Endothelial cell of umbilical vein (primary cell): ENCODE data around the gene PPARD. TPM values are rescaled to one million over a fixed set of nuclear protein-coding genes. Genes with fewer than 3 reads are reported as not detected.

ENCODE experiments used
- BruUV-seq: library from RNA; stranded (reverse); fragments of 400-500 nt; replicated peaks from 2 replicates; lab custom pipeline; 2021; lab: Mats Ljungman, UMichigan
- CTCF ChIA-PET: fragments of 300-600, 350-600 bp; sonication (Branson Sonifier 250); formaldehyde crosslinking; loops from one replicate; lab custom pipeline; 2021; ENCODE audit warnings: antibody characterized with exemption, inconsistent platforms; lab: Charles Lee
- POLR2A ChIA-PET: fragments of 300-600, 350-600 bp; sonication (Branson Sonifier 250); formaldehyde crosslinking; loops from one replicate; lab custom pipeline; 2021; ENCODE audit warnings: antibody characterized with exemption, inconsistent platforms; lab: Charles Lee
- DNase-seq: peaks from one replicate; pipeline ENCODE4 v3.0.0-alpha.2; 2011; ENCODE audit warnings: low read depth, low spot score
- FAIRE-seq: peaks from 2 replicates; lab custom pipeline; 2011; peaks lifted over from hg19 to GRCh38; lab: Jason Lieb, UNC
- H2AFZ ChIP-seq: 2 replicates; pipeline ENCODE4 v1.6.0; 2012; ENCODE audit warnings: low read depth, low read length, control low read depth, inconsistent platforms
- H3K27ac ChIP-seq: 2 replicates; pipeline ENCODE4 v1.5.1; 2011; ENCODE audit warnings: low read depth, mild to moderate bottlenecking, control low read depth, low read length, moderate library complexity; ENCODE audit not compliant: insufficient read depth
- H3K27me3 ChIP-seq, 2 experiments: 2 replicates each; pipeline versions ENCODE4 v1.6.0 to v1.6.1; 2011; ENCODE audit warnings: low read length in 2 of 2, mixed read lengths in 1 of 2; ENCODE audit not compliant: control insufficient read depth in 2 of 2, insufficient read depth in 2 of 2
- H3K36me3 ChIP-seq, 2 experiments: 2 replicates in 1 of 2; 3 replicates in 1 of 2; pipeline ENCODE4 v1.5.1; 2011; ENCODE audit warnings: low read length in 2 of 2, mild to moderate bottlenecking in 1 of 2, moderate library complexity in 1 of 2; ENCODE audit not compliant: control insufficient read depth in 2 of 2, insufficient read depth in 2 of 2; ENCODE audit errors: extremely low read depth in 1 of 2
- H3K4me1 ChIP-seq: 3 replicates; pipeline ENCODE4 v1.5.1; 2011; ENCODE audit warnings: mild to moderate bottlenecking, low read length; ENCODE audit not compliant: control insufficient read depth, insufficient read depth; ENCODE audit errors: extremely low read depth
- H3K4me2 ChIP-seq: 2 replicates; pipeline ENCODE4 v1.6.1; 2011; ENCODE audit warnings: low read length, control low read depth, mixed read lengths; ENCODE audit not compliant: insufficient read depth
- H3K4me3 ChIP-seq, 3 experiments: fragments of 200-600 bp in 1 of 3; sonication (generic), shearing (Covaris generic) in 1 of 3; replicated peaks in 1 of 3; 2 replicates each; pipeline ENCODE4 v1.5.1; 2011 to 2016; ENCODE audit warnings: control low read depth in 3 of 3, low read length in 3 of 3, mild to moderate bottlenecking in 2 of 3, inconsistent platforms in 1 of 3, low read depth in 1 of 3, moderate library complexity in 1 of 3; ENCODE audit not compliant: insufficient read depth in 1 of 3
- H3K79me2 ChIP-seq: 2 replicates; pipeline ENCODE4 v1.6.0; 2012; ENCODE audit warnings: low read length, inconsistent platforms; ENCODE audit not compliant: control insufficient read depth, insufficient read depth
- H3K9ac ChIP-seq: replicated peaks from 2 replicates; pipeline ENCODE3; 2011; ENCODE audit warnings: low read length, control low read depth; ENCODE audit not compliant: insufficient read depth; ENCODE audit errors: extremely low read depth
- H3K9me1 ChIP-seq: replicated peaks from 3 replicates; pipeline ENCODE4 v1.6.0; 2011; ENCODE audit warnings: mild to moderate bottlenecking, low read length; ENCODE audit not compliant: control insufficient read depth, insufficient read depth; ENCODE audit errors: extremely low read depth
- H3K9me3 ChIP-seq: replicated peaks from 2 replicates; pipeline ENCODE4 v1.5.1; 2012; ENCODE audit warnings: low read length, inconsistent platforms; ENCODE audit not compliant: control insufficient read depth, insufficient read depth
- H4K20me1 ChIP-seq: replicated peaks from 2 replicates; pipeline ENCODE3; 2011; ENCODE audit warnings: mild to moderate bottlenecking, low read length; ENCODE audit not compliant: control insufficient read depth, insufficient read depth; ENCODE audit errors: extremely low read depth
- EZH2 ChIP-seq: IDR thresholded peaks from 2 replicates; pipeline ENCODE4 v1.6.1; 2012; ENCODE audit warnings: borderline replicate concordance, low read depth, mild to moderate bottlenecking, moderate library complexity, low read length, inconsistent platforms; ENCODE audit not compliant: severe bottlenecking
- POLR2AphosphoS5 ChIP-seq: IDR thresholded peaks from 2 replicates; pipeline ENCODE4 v1.6.1; 2012; ENCODE audit warnings: low read depth, mild to moderate bottlenecking, control low read depth, low read length, moderate library complexity; ENCODE audit not compliant: insufficient read depth
- dilution Hi-C: fragments of 300-500 bp; cut with MboI; formaldehyde crosslinking; loops from one replicate; pipeline ENCODE4 v1.15.0; 2019; ENCODE audit warnings: low sequenced_read_pairs; ENCODE audit not compliant: extremely low pct_ligation_motif_present
- intact Hi-C: fragments of 100-400 bp; cut with micrococcal nuclease; formaldehyde crosslinking; loops from one replicate; pipeline ENCODE4 v1.10.0; 2022
- polyA plus RNA-seq, 4 experiments: library from polyadenylated mRNA; depleted of rRNA in 3 of 4; stranded (reverse) in 3 of 4; unstranded in 1 of 4; fragments of >200 nt; gene quantifications; 2 replicates each; pipeline versions ENCODE4 v1.2.1 to v1.2.3, GENCODE V29; 2011 to 2012; ENCODE audit warnings: missing spikeins in 1 of 4
- total RNA-seq: library from RNA; stranded (reverse); gene quantifications from 2 replicates; pipeline ENCODE4 v1.2.3, GENCODE V29; 2021
- TF ChIP-seq, protein P1 (sequence below), 2 donors: IDR thresholded peaks; 1 replicate in 1 of 2; 2 replicates in 1 of 2; pipeline ENCODE4 v1.5.1; 2011; ENCODE audit warnings: low read length in 2 of 2, mild to moderate bottlenecking in 2 of 2, moderate library complexity in 2 of 2, control low read depth in 1 of 2, inconsistent platforms in 1 of 2, low read depth in 1 of 2; ENCODE audit not compliant: insufficient read depth in 1 of 2; ENCODE audit errors: extremely low read depth in 1 of 2

PPARD gene
- total and polyA plus RNA-seq, 2 donors (not counting 3 experiments of a cell fraction or from before 2014, with no cell fraction given), result 23.4 to 29.2 TPM

DNA sequence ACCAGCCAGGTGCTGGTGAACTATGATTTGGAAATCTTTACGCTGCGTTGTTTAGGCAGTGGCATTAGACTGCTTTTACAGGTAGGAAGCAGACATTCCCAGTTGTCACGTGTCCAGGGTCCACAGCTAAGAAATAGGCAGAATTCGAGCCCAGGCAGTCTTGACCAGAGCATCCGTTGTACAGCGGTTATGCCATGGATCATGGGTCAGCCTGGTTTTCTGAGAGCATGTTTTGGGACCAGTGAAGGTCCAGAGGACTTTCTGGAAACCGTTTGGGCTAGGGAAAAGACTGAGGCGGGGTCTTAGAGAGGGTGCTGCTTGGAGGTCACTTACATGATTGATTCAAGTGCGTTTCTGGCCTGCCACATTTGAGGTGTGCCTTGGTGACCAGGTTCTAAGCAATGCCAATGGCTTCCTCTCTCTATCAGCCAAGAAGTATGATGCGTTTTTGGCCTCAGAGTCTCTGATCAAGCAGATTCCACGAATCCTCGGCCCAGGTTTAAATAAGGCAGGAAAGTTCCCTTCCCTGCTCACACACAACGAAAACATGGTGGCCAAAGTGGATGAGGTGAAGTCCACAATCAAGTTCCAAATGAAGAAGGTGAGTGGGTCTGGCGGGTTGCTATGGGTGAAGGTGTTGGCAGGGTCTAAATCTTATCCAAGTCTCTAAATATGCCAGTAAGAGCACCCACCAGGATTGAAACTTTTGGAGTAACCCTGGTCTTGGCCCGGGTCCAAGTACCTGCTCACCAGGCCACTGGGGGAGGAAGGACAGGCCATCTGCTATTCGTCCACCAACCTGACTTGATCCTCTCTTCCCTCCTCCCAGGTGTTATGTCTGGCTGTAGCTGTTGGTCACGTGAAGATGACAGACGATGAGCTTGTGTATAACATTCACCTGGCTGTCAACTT lies 127.6 kb downstream of the PPARD start:
- Histone ChIP-seq H3K4me2 (peak overlapping the region; percentile 96), H3K4me3 (peak overlapping the region; percentile 69 to 95 (median 92)), H3K4me1 (peaks cover 26% of the 10 kb centered on the region), H3K79me2 (peaks cover 33% of the 10 kb centered on the region), H4K20me1 (peaks cover 12% of the 10 kb centered on the region), H3K27ac (peak overlapping the region; percentile 76), H3K9me3 (no peaks in the 10 kb centered on the region), H3K36me3 (peaks cover 10 to 13% of the 10 kb centered on the region in 2 experiments), H3K27me3 (no peaks in the 10 kb centered on the region), H2AFZ (no peak overlapping the region), H3K9ac (peak overlapping the region; percentile 94), H3K9me1 (no peaks in the 10 kb centered on the region)
- intact Hi-C loops (loop anchor here (2.0 kb wide), 1 partner anchor 23 kb away; no protein-coding TSS in a partner anchor), dilution Hi-C loops (no loop called here)
- DNase-seq (peak; percentile 22), FAIRE-seq (peak; percentile 43)
- BruUV-seq, result no TSS peak
- ChIA-PET CTCF (interaction anchor here (1.2 to 2.8 kb wide), 2 partner anchors 11 to 128 kb away, joined by 3 to 26 read pairs; partner anchors contain the start of gene PPARD), POLR2A (no interaction called here)
- no peak for TF ChIP-seq EZH2
- TF ChIP-seq, protein P1, sequence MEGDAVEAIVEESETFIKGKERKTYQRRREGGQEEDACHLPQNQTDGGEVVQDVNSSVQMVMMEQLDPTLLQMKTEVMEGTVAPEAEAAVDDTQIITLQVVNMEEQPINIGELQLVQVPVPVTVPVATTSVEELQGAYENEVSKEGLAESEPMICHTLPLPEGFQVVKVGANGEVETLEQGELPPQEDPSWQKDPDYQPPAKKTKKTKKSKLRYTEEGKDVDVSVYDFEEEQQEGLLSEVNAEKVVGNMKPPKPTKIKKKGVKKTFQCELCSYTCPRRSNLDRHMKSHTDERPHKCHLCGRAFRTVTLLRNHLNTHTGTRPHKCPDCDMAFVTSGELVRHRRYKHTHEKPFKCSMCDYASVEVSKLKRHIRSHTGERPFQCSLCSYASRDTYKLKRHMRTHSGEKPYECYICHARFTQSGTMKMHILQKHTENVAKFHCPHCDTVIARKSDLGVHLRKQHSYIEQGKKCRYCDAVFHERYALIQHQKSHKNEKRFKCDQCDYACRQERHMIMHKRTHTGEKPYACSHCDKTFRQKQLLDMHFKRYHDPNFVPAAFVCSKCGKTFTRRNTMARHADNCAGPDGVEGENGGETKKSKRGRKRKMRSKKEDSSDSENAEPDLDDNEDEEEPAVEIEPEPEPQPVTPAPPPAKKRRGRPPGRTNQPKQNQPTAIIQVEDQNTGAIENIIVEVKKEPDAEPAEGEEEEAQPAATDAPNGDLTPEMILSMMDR (IDR thresholded peaks at IDR 0.05; ENCODE audit: extremely low read depth in 1 of 2, insufficient read depth in 1 of 2, low read depth in 1 of 2, low read length in 2 of 2), result no peak
- TF ChIP-seq POLR2AphosphoS5, result peak; percentile 16
